ENCODE results near the gene OMG.

Gene OMG

GRCh38 chr17:31296142-31296541, 897 bp downstream of the OMG start:
- H3K9me3 ChIP-seq (ENCODE audit: control insufficient read depth, low read length): no peaks in the 10 kb centered on the region
- no peak overlapping the region for H3K4me2 ChIP-seq (ENCODE audit: low read length)
- H3K79me2 ChIP-seq: no peaks in the 10 kb centered on the region
- no peaks in the 10 kb centered on the region for H3K36me3 ChIP-seq (ENCODE audit: control insufficient read depth, insufficient read depth, low read length)
- H2AFZ ChIP-seq: no peak overlapping the region
- no peak overlapping the region for H3K27ac ChIP-seq
- no peaks in the 10 kb centered on the region for H3K4me1 ChIP-seq
- no peak overlapping the region for H3K9ac ChIP-seq
- no peak for TF ChIP-seq CTCF (IDR thresholded peaks at IDR 0.05)
- H3K4me3 ChIP-seq (ENCODE audit: low read depth, low read length): no peak overlapping the region
- H3K27me3 ChIP-seq (ENCODE audit: control insufficient read depth, insufficient read depth, low read length): no peaks in the 10 kb centered on the region

- H3K4me3 ChIP-seq (ENCODE audit: low read depth, low read length): no peak overlapping the region
- no peaks in the 10 kb centered on the region for H3K9me3 ChIP-seq (ENCODE audit: control insufficient read depth, low read length)
- H3K4me2 ChIP-seq (ENCODE audit: low read length): no peak overlapping the region
- no peaks in the 10 kb centered on the region for H3K36me3 ChIP-seq (ENCODE audit: control insufficient read depth, insufficient read depth, low read length)
- H3K4me1 ChIP-seq: no peaks in the 10 kb centered on the region
- no peak for TF ChIP-seq CTCF (IDR thresholded peaks at IDR 0.05)
- H3K9ac ChIP-seq: no peak overlapping the region
- H3K27ac ChIP-seq: no peak overlapping the region
- H2AFZ ChIP-seq: no peak overlapping the region
- no peaks in the 10 kb centered on the region for H3K79me2 ChIP-seq
- H3K27me3 ChIP-seq (ENCODE audit: control insufficient read depth, insufficient read depth, low read length): no peaks in the 10 kb centered on the region
These were observed 1.6 kb downstream of the OMG start for GRCh38 chr17:31295489-31295871.

GRCh38 chr17:31294820-31295488, 2.1 kb downstream of the OMG start:
- Histone ChIP-seq H3K27me3 (ENCODE audit: control insufficient read depth, insufficient read depth, low read length) (no peaks in the 10 kb centered on the region), H3K27ac (no peak overlapping the region), H3K4me1 (no peaks in the 10 kb centered on the region), H3K79me2 (no peaks in the 10 kb centered on the region), H3K9me3 (ENCODE audit: control insufficient read depth, low read length) (no peaks in the 10 kb centered on the region), H3K36me3 (ENCODE audit: control insufficient read depth, insufficient read depth, low read length) (no peaks in the 10 kb centered on the region), H3K9ac (no peak overlapping the region), H3K4me2 (ENCODE audit: low read length) (no peak overlapping the region), H2AFZ (no peak overlapping the region), H3K4me3 (ENCODE audit: low read depth, low read length) (no peak overlapping the region)
- no peak for TF ChIP-seq CTCF (IDR thresholded peaks at IDR 0.05)

- Histone ChIP-seq H3K9me3 (ENCODE audit: control insufficient read depth, low read length) (no peaks in the 10 kb centered on the region), H2AFZ (no peak overlapping the region), H3K9ac (no peak overlapping the region), H3K79me2 (no peaks in the 10 kb centered on the region), H3K36me3 (ENCODE audit: control insufficient read depth, insufficient read depth, low read length) (no peaks in the 10 kb centered on the region), H3K4me2 (ENCODE audit: low read length) (no peak overlapping the region), H3K4me3 (ENCODE audit: low read depth, low read length) (no peak overlapping the region), H3K4me1 (no peaks in the 10 kb centered on the region), H3K27me3 (ENCODE audit: control insufficient read depth, insufficient read depth, low read length) (no peaks in the 10 kb centered on the region), H3K27ac (no peak overlapping the region)
- TF ChIP-seq CTCF (IDR thresholded peaks at IDR 0.05): no peak
These were observed 2.8 kb downstream of the OMG start for GRCh38 chr17:31294231-31294630.

GRCh38 chr17:31293581-31293980, 3.5 kb downstream of the OMG start:
- H3K4me2 ChIP-seq (ENCODE audit: low read length): no peak overlapping the region
- H3K4me1 ChIP-seq: no peaks in the 10 kb centered on the region

More at GRCh38 chr17:31293581-31293980, 3.5 kb downstream of the OMG start:
- no peaks in the 10 kb centered on the region for H3K27me3 ChIP-seq (ENCODE audit: control insufficient read depth, insufficient read depth, low read length)
- no peak overlapping the region for H3K27ac ChIP-seq
- no peak for TF ChIP-seq CTCF (IDR thresholded peaks at IDR 0.05)
- H3K36me3 ChIP-seq (ENCODE audit: control insufficient read depth, insufficient read depth, low read length): no peaks in the 10 kb centered on the region
- no peak overlapping the region for H2AFZ ChIP-seq
- H3K79me2 ChIP-seq: no peaks in the 10 kb centered on the region
- H3K9me3 ChIP-seq (ENCODE audit: control insufficient read depth, low read length): no peaks in the 10 kb centered on the region
- H3K9ac ChIP-seq: no peak overlapping the region
- no peak overlapping the region for H3K4me3 ChIP-seq (ENCODE audit: low read depth, low read length)
